HG03354 (cell line): Measurements from ENCODE around the gene PLXNC1.

Experiments
- ATAC-seq: cut with Tn5 transposase; IDR thresholded peaks from one replicate; pipeline ENCODE4 v1.9.1; 2021; ENCODE audit warnings: mild to moderate bottlenecking; ENCODE audit not compliant: unreplicated experiment, poor library complexity, severe bottlenecking

PLXNC1 gene

DNA sequence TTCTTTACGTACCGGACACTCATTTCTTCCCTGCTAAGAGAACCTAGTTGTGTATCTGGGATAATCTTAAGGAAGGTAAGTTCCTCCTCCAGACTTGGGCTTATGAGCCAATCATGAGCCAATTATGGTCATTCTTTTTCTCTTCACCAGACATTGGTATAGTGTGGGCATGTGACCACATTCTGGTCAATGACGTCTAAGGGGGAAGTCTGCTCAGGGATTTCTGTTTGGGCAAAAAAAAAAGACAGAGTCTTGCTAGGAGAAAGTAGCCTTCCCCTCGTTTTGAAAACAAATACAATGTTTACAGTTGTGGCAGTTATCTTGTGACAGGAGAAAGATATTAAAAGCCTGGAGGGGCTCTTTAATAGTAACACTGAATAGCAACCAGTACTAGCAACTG is 20.1 kb upstream of the PLXNC1 start:
- ATAC-seq, result no peak

DNA sequence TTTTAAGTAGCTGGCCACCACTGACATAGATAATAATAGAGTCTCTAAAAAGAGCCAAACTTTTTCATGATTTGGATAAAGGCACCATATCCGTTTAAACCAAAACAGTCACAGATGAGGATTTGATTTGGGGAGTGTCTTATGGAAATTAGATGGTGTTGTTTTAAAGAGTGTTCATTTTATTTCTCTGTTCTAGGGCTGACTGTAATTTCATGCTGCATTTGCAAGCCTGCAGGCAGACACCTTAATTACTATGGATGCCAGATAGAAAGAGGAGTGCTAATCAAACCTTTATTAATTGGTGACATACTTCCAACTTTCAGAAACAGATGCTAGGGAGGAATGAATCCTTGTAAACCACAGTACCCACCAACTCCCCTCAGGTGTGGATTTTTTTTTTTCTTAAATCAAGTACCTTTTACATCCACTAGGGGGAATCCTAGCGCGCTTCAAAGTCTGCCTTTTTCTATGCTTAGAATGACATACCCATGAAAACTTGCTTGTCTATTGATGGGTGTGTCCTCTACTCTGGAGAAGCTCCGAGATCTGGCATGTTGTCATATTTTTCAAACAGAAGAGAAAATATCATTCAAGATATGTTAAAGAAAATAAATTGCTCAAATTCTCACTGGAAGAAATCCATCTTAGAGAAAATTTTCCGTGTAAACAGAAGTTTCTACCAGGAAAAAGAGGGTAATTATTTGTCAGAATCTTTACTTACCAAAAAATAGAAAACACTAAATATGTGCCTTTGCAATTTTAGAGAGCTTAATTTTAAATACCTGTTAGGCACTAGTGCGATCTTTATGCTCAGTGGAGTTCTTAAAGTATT is 14.2 kb upstream of the PLXNC1 start:
- no peak for ATAC-seq

GRCh38 chr12:94135896-94136295 is 12.5 kb upstream of the PLXNC1 start:
- ATAC-seq, result no peak

GRCh38 chr12:94139816-94140215 is 8.6 kb upstream of the PLXNC1 start:
- no peak for ATAC-seq

GRCh38 chr12:94140556-94140955 is 7.8 kb upstream of the PLXNC1 start:
- ATAC-seq, result no peak

- no peak for ATAC-seq
These were observed 7.2 kb upstream of the PLXNC1 start for GRCh38 chr12:94141004-94141764.

- ATAC-seq, result no peak
These were observed 6.5 kb upstream of the PLXNC1 start for GRCh38 chr12:94141892-94142291.

DNA sequence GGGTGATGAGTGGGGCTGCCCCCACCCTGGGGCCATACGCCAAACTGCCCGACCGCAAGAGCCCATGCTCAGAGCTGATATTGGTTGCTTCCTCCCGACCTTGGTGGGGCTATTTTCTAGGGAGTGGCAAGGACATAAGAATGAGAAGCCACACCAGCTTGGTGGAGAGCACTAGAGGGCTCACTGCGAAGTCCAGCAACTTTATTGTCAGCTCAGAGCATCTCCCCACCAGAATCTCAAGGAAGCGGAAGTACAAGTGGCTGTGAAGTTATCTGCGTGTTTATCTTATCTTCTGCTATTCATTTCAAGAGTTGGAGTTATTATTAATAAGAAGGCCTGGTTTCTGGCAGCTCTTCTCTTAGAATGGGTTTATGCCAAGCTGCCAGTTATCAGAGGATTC is 4.9 kb upstream of the PLXNC1 start:
- ATAC-seq, result no peak

DNA sequence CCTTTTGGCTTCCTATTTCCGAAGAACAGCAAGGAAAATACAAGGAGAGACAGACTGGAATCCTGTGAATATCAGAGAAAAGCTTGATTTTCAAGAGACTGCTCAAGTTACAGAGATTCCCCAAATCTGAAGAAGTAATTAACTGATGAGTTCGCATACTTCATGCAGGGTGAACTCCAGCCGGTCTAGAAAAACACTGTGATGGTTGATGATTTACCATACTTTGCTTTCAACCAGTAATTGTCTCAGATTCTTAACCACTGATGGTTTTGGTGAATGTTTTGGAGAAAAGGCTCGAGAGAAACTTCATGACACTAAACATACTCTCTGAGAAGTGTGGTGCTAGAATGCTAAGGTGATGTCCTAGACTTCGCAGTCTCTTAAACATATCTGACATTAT is 4.4 kb upstream of the PLXNC1 start:
- no peak for ATAC-seq

- ATAC-seq, result no peak
These were observed 3.6 kb upstream of the PLXNC1 start for GRCh38 chr12:94144781-94145180.

DNA sequence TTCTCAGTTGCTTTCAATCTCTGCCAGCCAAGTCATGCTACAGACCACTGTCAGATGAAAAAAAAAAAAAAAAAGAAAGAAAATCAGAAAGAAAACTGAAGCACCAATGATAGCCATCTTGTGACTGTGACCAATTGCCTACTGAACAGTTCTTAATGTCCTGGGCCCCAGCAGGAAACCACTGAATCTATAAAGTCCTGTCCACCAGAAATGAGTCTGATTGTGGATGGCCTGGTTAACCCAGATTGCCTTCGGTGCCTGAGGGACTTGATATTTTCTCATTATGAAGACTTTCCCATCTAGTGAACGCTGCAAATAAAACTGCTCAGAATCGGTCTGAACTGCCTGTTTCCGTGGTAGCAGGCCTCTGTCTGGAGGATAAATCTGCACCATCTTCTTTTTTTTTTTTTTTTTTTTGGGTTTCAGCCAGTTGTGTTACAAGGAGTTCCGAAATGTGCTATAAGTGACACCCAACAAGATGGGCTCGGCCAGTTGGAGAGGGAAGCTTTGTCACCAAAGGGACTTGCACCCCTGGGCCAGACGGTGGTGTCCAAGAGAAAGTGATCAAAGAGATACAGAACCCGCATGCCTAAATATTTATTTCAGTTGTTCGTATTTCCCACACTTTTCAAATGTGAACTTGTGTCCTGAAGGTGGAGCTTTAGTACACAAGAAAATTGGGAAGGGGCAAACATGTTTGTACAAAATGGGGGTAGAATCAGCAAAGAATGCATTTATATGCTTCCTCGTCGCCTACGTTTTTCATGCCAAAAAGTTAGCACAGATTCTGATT is 3.0 kb upstream of the PLXNC1 start:
- no peak for ATAC-seq

DNA sequence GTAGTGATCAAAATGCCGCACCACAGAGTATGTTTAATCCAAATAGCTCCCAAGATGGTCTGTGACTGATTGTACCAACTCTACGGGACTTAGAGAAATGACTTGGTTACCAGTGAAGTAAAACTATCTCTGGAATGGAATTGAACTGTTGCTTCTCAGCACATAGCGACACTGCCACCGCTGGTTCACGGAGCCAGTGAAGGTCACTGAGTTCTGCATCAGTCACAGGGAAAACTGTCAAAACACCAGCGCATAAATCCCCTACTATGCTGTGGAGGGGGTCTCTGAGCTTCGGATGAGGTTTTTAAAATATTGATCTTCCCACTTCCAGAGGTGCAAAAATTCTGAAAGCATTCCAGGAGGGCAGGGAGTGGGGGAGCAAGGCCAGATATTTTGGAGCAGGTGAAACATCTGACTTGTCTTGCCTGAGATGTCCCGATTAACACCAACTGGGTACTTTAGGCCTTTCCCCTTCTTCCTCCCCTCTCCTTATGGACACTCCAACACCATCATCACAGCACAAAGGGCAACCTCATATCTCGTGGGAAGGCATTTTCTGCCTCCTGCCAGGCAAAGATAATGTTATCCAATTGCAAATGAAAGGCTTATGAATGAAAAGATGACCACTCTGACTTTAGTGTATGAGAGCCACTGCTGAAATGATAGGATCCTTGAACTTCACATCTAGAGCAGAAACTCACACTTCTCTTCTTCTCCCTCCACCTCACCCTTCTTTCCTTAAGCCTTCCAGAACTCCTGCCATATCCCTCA is 2.0 kb upstream of the PLXNC1 start:
- ATAC-seq, result no peak

- ATAC-seq, result no peak
These were observed 888 bp upstream of the PLXNC1 start for GRCh38 chr12:94147387-94147990.

DNA sequence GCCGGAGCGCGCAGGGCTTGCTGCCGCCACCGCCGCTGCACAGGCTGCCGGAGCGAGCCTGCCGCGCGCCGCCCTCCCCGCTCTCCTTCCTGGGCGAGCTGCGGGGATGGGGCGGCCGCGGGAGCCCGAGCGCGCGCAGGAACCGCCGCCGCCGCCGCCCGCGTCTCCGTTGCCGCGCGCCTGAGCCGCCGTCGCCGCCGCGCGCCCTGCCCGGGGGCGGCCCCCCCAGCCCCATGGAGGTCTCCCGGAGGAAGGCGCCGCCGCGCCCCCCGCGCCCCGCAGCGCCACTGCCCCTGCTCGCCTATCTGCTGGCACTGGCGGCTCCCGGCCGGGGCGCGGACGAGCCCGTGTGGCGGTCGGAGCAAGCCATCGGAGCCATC is 352 bp downstream of the PLXNC1 start:
- ATAC-seq, result no peak

DNA sequence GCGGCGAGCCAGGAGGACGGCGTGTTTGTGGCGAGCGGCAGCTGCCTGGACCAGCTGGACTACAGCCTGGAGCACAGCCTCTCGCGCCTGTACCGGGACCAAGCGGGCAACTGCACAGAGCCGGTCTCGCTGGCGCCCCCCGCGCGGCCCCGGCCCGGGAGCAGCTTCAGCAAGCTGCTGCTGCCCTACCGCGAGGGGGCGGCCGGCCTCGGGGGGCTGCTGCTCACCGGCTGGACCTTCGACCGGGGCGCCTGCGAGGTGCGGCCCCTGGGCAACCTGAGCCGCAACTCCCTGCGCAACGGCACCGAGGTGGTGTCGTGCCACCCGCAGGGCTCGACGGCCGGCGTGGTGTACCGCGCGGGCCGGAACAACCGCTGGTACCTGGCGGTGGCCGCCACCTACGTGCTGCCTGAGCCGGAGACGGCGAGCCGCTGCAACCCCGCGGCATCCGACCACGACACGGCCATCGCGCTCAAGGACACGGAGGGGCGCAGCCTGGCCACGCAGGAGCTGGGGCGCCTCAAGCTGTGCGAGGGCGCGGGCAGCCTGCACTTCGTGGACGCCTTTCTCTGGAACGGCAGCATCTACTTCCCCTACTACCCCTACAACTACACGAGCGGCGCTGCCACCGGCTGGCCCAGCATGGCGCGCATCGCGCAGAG is 873 bp downstream of the PLXNC1 start:
- peak; percentile 31 for ATAC-seq

- peak; percentile 1 for ATAC-seq
These were observed 1.4 kb downstream of the PLXNC1 start for GRCh38 chr12:94149781-94150239.

GRCh38 chr12:94150240-94151121 is 2.1 kb downstream of the PLXNC1 start:
- no peak for ATAC-seq

- no peak for ATAC-seq
These were observed 3.2 kb downstream of the PLXNC1 start for GRCh38 chr12:94151582-94151981.
